BLaER1 (cell line): ENCODE measurements around the gene STRAP.
A peak's percentile ranks its signal among the peaks of the same experiment; 100 is the strongest.
"Not testable (repeated sequence)": the region's sequence is repeated elsewhere in the genome, so short reads cannot be mapped to it uniquely, and the experiment has no call there.

Source experiments
- H3K27ac ChIP-seq: shearing (Covaris generic); formaldehyde crosslinking; 2 replicates; pipeline ENCODE4 v1.8.1; 2022
- H3K27me3 ChIP-seq: shearing (Covaris generic); formaldehyde crosslinking; 2 replicates; pipeline ENCODE4 v1.8.1; 2022
- H3K36me3 ChIP-seq: shearing (Covaris generic); formaldehyde crosslinking; 2 replicates; pipeline ENCODE4 v1.8.1; 2022
- H3K4me1 ChIP-seq: shearing (Covaris generic); formaldehyde crosslinking; 2 replicates; pipeline ENCODE4 v1.8.1; 2022
- H3K4me2 ChIP-seq: shearing (Covaris generic); formaldehyde crosslinking; 2 replicates; pipeline ENCODE4 v1.8.1; 2022
- H3K4me3 ChIP-seq: shearing (Covaris generic); formaldehyde crosslinking; 2 replicates; pipeline ENCODE4 v1.8.1; 2022
- H3K9ac ChIP-seq: shearing (Covaris generic); formaldehyde crosslinking; 2 replicates; pipeline ENCODE4 v1.8.1; 2022
- H3K9me3 ChIP-seq: shearing (Covaris generic); formaldehyde crosslinking; 2 replicates; pipeline ENCODE4 v1.8.1; 2022
- H4K20me1 ChIP-seq: shearing (Covaris generic); formaldehyde crosslinking; 2 replicates; pipeline ENCODE4 v1.8.1; 2022
- Cebpa-rat ChIP-seq: shearing (Covaris generic); IDR thresholded peaks from 2 replicates; pipeline ENCODE4 v1.8.1; 2022

The STRAP gene

DNA sequence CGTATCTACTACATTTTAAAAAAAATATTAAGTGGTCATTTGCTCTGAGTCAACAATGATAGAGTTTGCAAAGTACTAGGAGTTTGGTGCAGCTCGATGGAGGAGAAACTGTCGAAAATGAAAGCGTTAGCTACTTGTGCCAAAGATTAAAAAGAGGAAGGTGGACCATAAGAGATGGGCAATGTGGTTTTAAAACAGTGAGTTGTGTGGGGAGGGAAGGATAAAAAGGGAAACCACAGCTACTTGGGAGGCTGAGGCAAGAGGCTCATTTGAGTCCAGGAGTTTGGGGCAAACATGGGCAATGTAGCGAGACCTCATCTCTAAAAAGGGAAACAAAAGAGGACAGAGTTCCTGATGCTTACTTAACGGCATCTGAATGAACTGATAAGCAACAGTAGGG lies 18.2 kb upstream of the STRAP start:
- Histone ChIP-seq H3K4me2 (peak overlapping the region; percentile 54), H3K4me3 (no peak overlapping the region), H3K9ac (no peak overlapping the region), H3K9me3 (peaks cover 2% of the 10 kb centered on the region; the same call in 1 of the 2 replicates), H4K20me1 (no peaks in the 10 kb centered on the region), H3K27me3 (no peaks in the 10 kb centered on the region), H3K27ac (no peak overlapping the region), H3K4me1 (peaks cover 20% of the 10 kb centered on the region), H3K36me3 (no peaks in the 10 kb centered on the region)
- TF ChIP-seq Cebpa-rat: no peak

- no peak for TF ChIP-seq Cebpa-rat
- H4K20me1 ChIP-seq: no peaks in the 10 kb centered on the region
- peaks cover 18% of the 10 kb centered on the region for H3K4me1 ChIP-seq
- H3K4me3 ChIP-seq: no peak overlapping the region
- no peak overlapping the region for H3K9ac ChIP-seq
- no peaks in the 10 kb centered on the region for H3K36me3 ChIP-seq
- H3K27me3 ChIP-seq: no peaks in the 10 kb centered on the region
- no peak overlapping the region for H3K27ac ChIP-seq
- H3K4me2 ChIP-seq: no peak overlapping the region
- H3K9me3 ChIP-seq: peaks cover 4% of the 10 kb centered on the region; the same call in 1 of the 2 replicates
Observed at GRCh38 chr12:15868186-15868585, 14.0 kb upstream of the STRAP start.

GRCh38 chr12:15873556-15873955 lies 8.6 kb upstream of the STRAP start:
- peaks cover 9% of the 10 kb centered on the region for H3K4me1 ChIP-seq
- peaks cover 16% of the 10 kb centered on the region for H3K9me3 ChIP-seq
- H3K4me2 ChIP-seq: no peak overlapping the region
- H3K9ac ChIP-seq: no peak overlapping the region
- no peaks in the 10 kb centered on the region for H3K36me3 ChIP-seq
- H3K27ac ChIP-seq: no peak overlapping the region
- no peak overlapping the region for H3K4me3 ChIP-seq
- H3K27me3 ChIP-seq: no peaks in the 10 kb centered on the region
- TF ChIP-seq Cebpa-rat: no peak
- H4K20me1 ChIP-seq: no peaks in the 10 kb centered on the region

DNA sequence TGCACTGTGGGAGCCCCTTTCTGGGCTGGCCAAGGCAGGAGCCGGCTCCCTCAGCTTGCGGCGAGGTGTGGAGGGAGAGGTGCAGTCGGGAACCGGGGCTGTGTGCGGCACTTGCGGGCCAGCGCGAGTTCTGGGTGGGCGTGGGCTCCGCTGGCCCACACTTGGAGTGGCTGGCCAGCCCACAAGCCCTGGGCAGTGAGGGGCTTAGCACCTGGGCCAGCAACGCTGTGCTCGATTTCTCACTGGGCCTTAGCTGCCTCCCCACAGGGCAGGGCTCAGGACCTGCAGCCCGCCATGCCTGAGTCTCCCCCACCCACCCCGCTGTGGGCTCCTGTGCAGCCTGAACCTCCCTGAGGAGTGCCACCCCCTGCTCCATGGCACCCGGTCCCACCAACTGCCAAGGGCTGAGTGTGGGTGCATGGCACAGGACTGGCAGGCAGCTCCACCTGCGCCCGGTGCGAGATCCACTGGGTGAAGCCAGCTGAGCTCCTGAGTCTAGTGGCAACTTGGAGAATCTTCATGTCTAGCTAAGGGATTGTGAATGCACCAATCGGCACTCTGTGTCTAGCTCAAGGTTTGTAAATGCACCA lies 7.5 kb upstream of the STRAP start:
- not testable (repeated sequence) for H3K9ac ChIP-seq, H4K20me1 ChIP-seq, H3K27ac ChIP-seq, H3K4me2 ChIP-seq, H3K27me3 ChIP-seq, H3K36me3 ChIP-seq, H3K4me1 ChIP-seq, H3K4me3 ChIP-seq
- H3K9me3 ChIP-seq: peaks cover 12% of the 10 kb centered on the region

DNA sequence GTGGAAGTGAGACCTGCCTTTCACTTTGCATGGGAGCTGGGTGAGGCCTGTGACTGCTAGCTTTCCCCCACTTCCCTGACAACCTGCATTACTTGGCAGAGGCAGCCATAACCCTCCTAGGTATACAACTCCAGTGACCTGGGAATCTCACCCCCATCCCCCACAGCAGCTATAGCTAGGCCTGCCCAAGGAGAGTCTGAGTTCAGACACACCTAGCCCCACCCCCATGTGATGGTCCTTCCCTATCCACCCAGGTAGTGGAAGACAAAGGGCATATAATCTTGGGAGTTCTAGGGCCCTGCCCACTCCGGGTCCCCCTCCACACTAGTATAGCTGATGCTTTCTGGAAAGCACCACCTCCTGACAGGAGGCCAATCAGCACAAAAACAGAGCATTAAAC lies 6.3 kb upstream of the STRAP start:
- no peaks in the 10 kb centered on the region for H3K27me3 ChIP-seq
- peaks cover 10% of the 10 kb centered on the region for H3K4me1 ChIP-seq
- H3K9ac ChIP-seq: no peak overlapping the region
- no peak for TF ChIP-seq Cebpa-rat
- H4K20me1 ChIP-seq: no peaks in the 10 kb centered on the region
- no peaks in the 10 kb centered on the region for H3K36me3 ChIP-seq
- H3K9me3 ChIP-seq: peaks cover 12% of the 10 kb centered on the region
- no peak overlapping the region for H3K27ac ChIP-seq
- H3K4me3 ChIP-seq: no peak overlapping the region
- peak overlapping the region; percentile 39 for H3K4me2 ChIP-seq

- no peak for TF ChIP-seq Cebpa-rat
- Histone ChIP-seq H3K4me2 (no peak overlapping the region), H3K4me3 (no peak overlapping the region), H3K9me3 (peaks cover 7% of the 10 kb centered on the region), H3K27ac (no peak overlapping the region), H4K20me1 (peaks cover 21% of the 10 kb centered on the region), H3K4me1 (peaks cover 31% of the 10 kb centered on the region), H3K27me3 (no peaks in the 10 kb centered on the region), H3K36me3 (no peaks in the 10 kb centered on the region; the same call in 1 of the 2 replicates), H3K9ac (no peak overlapping the region)
Observed at GRCh38 chr12:15879413-15879812, 2.8 kb upstream of the STRAP start.

- H3K4me1 ChIP-seq: peaks cover 37% of the 10 kb centered on the region
- no peaks in the 10 kb centered on the region for H3K27me3 ChIP-seq
- no peaks in the 10 kb centered on the region for H3K9me3 ChIP-seq
- no peak for TF ChIP-seq Cebpa-rat
- H3K9ac ChIP-seq: no peak overlapping the region
- H4K20me1 ChIP-seq: peaks cover 34% of the 10 kb centered on the region
- no peak overlapping the region for H3K27ac ChIP-seq
- H3K4me3 ChIP-seq: no peak overlapping the region
- H3K36me3 ChIP-seq: peaks cover 7% of the 10 kb centered on the region; the same call in 1 of the 2 replicates
- no peak overlapping the region for H3K4me2 ChIP-seq
Observed at GRCh38 chr12:15880721-15881120, 1.5 kb upstream of the STRAP start.

GRCh38 chr12:15883536-15883935 lies 1.3 kb downstream of the STRAP start:
- Histone ChIP-seq H3K27ac (no peak overlapping the region), H3K36me3 (peaks cover 32% of the 10 kb centered on the region)

GRCh38 chr12:15886372-15887042 lies 4.3 kb downstream of the STRAP start:
- peaks cover 54% of the 10 kb centered on the region for H3K36me3 ChIP-seq

More at GRCh38 chr12:15883536-15883935, 1.3 kb downstream of the STRAP start:
- peak overlapping the region; percentile 91 for H3K4me3 ChIP-seq
- TF ChIP-seq Cebpa-rat: no peak
- peak overlapping the region; percentile 88 for H3K4me2 ChIP-seq
- no peaks in the 10 kb centered on the region for H3K27me3 ChIP-seq
- peaks cover 30% of the 10 kb centered on the region for H3K4me1 ChIP-seq
- H3K9me3 ChIP-seq: no peaks in the 10 kb centered on the region
- H3K9ac ChIP-seq: peak overlapping the region; percentile 95
- peaks cover 62% of the 10 kb centered on the region for H4K20me1 ChIP-seq

GRCh38 chr12:15887043-15887817 lies 5.0 kb downstream of the STRAP start:
- TF ChIP-seq Cebpa-rat: no peak
- no peak overlapping the region for H3K4me3 ChIP-seq
- no peak overlapping the region for H3K4me2 ChIP-seq
- H3K9ac ChIP-seq: no peak overlapping the region
- no peak overlapping the region for H3K27ac ChIP-seq
- H3K4me1 ChIP-seq: peaks cover 20% of the 10 kb centered on the region
- H3K27me3 ChIP-seq: no peaks in the 10 kb centered on the region
- no peaks in the 10 kb centered on the region for H3K9me3 ChIP-seq
- H3K36me3 ChIP-seq: peaks cover 58% of the 10 kb centered on the region
- peaks cover 95% of the 10 kb centered on the region for H4K20me1 ChIP-seq

More at GRCh38 chr12:15886372-15887042, 4.3 kb downstream of the STRAP start:
- H3K4me2 ChIP-seq: no peak overlapping the region
- TF ChIP-seq Cebpa-rat: no peak
- H3K4me3 ChIP-seq: no peak overlapping the region
- peaks cover 23% of the 10 kb centered on the region for H3K4me1 ChIP-seq
- peaks cover 90% of the 10 kb centered on the region for H4K20me1 ChIP-seq
- H3K9me3 ChIP-seq: no peaks in the 10 kb centered on the region
- no peak overlapping the region for H3K9ac ChIP-seq
- H3K27me3 ChIP-seq: no peaks in the 10 kb centered on the region
- no peak overlapping the region for H3K27ac ChIP-seq
